HTERT RPE-1 (cell line): ENCODE measurements around the gene KL.

Experiments used
- in situ Hi-C: fragments of 300-500 bp; cut with MboI; formaldehyde crosslinking; loops from 4 replicates; pipeline ENCODE4 v1.14.3; 2020; ENCODE audit warnings: low sequenced_read_pairs

Gene KL

DNA sequence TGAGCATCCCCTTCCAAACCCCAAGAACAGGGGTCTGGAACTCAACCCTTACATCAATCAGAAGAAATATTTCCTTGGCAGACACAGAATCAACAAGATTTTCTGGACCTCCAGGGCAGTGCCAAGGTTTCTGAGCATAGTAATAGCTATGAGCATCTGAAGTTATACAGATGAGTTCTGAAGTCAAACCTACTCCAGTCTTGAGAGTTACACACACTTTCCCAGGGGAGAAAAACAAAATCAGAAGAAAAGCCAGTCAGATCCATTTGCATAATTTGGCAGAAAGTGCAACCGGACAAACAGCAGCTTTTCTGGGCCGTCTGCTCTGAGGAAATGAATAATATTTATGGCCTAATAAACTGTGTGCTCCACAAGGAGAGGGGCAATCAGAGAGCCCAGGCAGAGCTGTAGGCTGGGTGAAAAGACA is 93.1 kb downstream of the KL start:
- in situ Hi-C loops = no loop called here

DNA sequence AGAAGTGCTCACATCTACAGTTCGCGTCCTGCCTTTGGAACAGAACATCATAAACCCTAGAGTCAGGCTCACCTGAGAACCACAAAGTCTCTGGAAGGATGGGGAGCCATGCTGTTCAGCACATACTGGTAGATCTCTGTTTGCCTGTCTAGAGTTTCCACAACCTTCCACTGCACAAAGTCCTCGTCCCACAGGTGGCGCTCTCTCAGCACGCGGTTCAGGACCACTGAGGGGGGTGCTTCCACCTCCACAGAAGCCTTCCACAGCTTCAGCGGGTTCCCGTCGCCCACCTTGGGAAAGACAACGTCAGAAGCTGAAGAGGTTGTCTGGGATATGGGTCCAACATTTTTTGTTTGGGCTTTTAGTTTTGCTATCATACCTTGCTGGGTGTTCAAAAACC is 93.6 kb downstream of the KL start:
- in situ Hi-C loops = no loop called here

DNA sequence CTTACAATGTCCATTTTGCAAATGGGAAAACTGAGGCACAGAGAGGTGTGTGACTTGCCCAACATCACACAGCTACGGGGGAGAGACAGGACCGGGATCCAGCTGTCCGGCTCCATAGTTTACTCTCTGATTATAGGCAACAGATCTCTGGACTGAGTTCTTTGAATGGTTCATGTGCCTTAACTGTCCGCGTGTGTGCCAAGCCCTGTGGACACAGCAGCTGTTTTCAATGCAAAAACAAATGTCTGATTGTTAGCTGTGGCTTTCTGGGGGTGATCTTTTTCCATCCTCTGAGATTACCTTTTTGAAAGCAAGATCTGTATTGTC is 94.1 kb downstream of the KL start:
- in situ Hi-C loops = no loop called here

DNA sequence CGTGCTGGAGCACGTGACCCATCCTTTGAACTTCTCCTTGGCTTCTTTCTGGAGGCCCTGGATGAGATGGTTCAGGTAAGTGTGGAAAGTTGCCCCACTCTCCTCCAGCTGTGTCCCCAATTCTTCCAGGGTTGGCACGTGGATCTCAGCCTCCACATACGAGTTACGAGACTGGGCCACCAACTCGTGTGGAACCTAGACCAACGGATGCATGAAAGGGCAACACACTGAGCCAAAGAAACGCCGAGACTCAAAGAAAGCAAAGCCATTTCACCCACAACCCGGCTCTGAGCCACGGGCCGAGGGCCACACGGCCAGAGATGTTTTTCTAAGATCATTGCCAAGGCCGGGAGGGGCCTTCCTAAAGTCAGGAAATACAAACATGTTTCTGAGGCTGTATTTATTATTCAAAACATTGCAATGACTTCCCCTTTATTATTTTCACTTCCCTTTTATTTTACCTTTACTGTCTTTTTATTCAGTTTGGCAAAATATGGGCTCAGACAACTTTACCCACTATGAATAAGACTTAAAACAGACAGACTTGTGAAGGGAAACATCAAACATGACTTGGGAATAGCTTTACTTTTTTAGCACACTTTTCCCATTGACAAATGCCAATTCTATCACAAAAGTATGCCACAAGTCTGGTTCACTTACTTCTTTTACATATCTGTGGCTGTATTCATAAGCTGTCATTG is 94.6 kb downstream of the KL start:
- in situ Hi-C loops = no loop called here

DNA sequence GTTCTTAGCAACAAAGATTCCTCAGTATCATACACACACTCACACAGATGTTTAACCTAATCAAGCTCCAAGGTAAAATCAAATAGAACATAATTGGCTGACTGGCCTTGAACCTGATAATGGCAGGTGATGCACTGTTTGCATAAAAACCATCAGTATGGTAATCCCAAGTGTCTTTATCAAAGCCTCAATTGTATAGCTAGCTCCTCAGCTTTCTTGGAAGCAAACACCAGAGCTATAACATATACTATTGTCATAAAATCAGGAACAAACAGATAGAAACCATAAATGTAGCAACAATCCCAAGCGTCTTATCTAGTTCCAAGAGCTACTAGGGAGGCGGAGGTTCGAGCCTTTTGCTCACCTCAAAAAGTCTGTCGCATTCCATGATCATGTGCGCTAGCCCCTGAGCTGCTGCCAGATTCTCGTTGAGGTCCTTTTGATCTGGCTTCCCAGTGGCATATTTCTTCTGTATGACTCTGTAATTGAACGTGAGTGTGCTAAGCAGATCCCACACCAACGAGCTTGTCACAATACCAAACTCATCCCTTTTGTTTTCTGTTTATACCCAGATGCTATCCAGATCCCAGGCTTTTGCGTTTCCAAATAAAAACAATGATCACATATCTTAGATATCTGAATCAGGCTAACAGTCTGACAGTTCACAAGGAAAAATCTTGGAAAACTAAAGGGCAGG is 95.3 kb downstream of the KL start:
- in situ Hi-C loops = no loop called here

- in situ Hi-C loops = no loop called here
Observed at GRCh38 chr13:33112766-33113165, 96.5 kb downstream of the KL start.

DNA sequence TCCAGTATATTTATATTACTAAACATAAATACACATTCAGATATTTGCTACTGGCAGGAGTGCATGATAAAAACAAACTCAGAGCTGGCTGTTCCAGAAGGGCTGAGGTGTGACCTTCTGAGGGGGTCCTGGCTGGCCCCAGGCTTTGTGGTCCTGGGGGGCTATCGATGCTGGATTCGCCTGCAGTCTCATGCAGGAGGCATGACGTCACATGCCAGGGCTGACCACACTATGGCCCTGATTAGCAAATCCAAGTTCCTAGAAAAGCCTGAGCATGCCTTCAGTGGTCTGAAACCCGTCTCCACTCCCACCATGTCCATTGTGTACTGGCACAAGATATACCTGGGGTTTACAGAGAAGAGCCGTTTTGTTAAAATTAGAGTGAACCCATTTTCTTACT is 97.9 kb downstream of the KL start:
- in situ Hi-C loops = no loop called here

- in situ Hi-C loops = no loop called here
Observed at GRCh38 chr13:33115274-33115673, 99.1 kb downstream of the KL start.
